ENCODE results near the gene DNAH8.

Gene DNAH8

GRCh38 chr6:38997128-38997761 is 282.1 kb downstream of the DNAH8 start:
- peak in 1 of 2 donors; percentile 12 for DNase-seq (ENCODE audit: extremely low read depth in 1 of 2, low read depth in 1 of 2)

- DNase-seq (ENCODE audit: extremely low read depth in 1 of 2, low read depth in 1 of 2), result no peak
Observed at GRCh38 chr6:39003072-39003471, 288.0 kb downstream of the DNAH8 start.

GRCh38 chr6:39003492-39003891 is 288.4 kb downstream of the DNAH8 start:
- no peak for DNase-seq (ENCODE audit: extremely low read depth in 1 of 2, low read depth in 1 of 2)

- no peak for DNase-seq (ENCODE audit: extremely low read depth in 1 of 2, low read depth in 1 of 2)
Observed at GRCh38 chr6:39004801-39005200, 289.7 kb downstream of the DNAH8 start.

- DNase-seq (ENCODE audit: extremely low read depth in 1 of 2, low read depth in 1 of 2), result no peak
Observed at GRCh38 chr6:39005774-39006173, 290.7 kb downstream of the DNAH8 start.

GRCh38 chr6:39007575-39007974 is 292.5 kb downstream of the DNAH8 start:
- DNase-seq (ENCODE audit: extremely low read depth in 1 of 2, low read depth in 1 of 2), result no peak

- DNase-seq (ENCODE audit: extremely low read depth in 1 of 2, low read depth in 1 of 2), result no peak
Observed at GRCh38 chr6:39008737-39009136, 293.6 kb downstream of the DNAH8 start.

- no peak for DNase-seq (ENCODE audit: extremely low read depth in 1 of 2, low read depth in 1 of 2)
Observed at GRCh38 chr6:39009476-39009875, 294.4 kb downstream of the DNAH8 start.

GRCh38 chr6:39016839-39017546 is 301.9 kb downstream of the DNAH8 start:
- DNase-seq (ENCODE audit: extremely low read depth in 1 of 2, low read depth in 1 of 2), result no peak

GRCh38 chr6:39017547-39017880 is 302.4 kb downstream of the DNAH8 start:
- no peak for DNase-seq (ENCODE audit: extremely low read depth in 1 of 2, low read depth in 1 of 2)

GRCh38 chr6:39018103-39018502 is 303.0 kb downstream of the DNAH8 start:
- DNase-seq (ENCODE audit: extremely low read depth in 1 of 2, low read depth in 1 of 2), result no peak

GRCh38 chr6:39020136-39020535 is 305.0 kb downstream of the DNAH8 start:
- DNase-seq (ENCODE audit: extremely low read depth in 1 of 2, low read depth in 1 of 2), result no peak

GRCh38 chr6:39021041-39021440 is 305.9 kb downstream of the DNAH8 start:
- DNase-seq (ENCODE audit: extremely low read depth in 1 of 2, low read depth in 1 of 2), result no peak

- no peak for DNase-seq (ENCODE audit: extremely low read depth in 1 of 2, low read depth in 1 of 2)
Observed at GRCh38 chr6:39021779-39022178, 306.7 kb downstream of the DNAH8 start.

- no peak for DNase-seq (ENCODE audit: extremely low read depth in 1 of 2, low read depth in 1 of 2)
Observed at GRCh38 chr6:39026175-39026574, 311.1 kb downstream of the DNAH8 start.

GRCh38 chr6:39029156-39030011 is 314.3 kb downstream of the DNAH8 start:
- DNase-seq (ENCODE audit: extremely low read depth in 1 of 2, low read depth in 1 of 2), result peak in 1 of 2 donors; percentile 25

- no peak for DNase-seq (ENCODE audit: extremely low read depth in 1 of 2, low read depth in 1 of 2)
Observed at GRCh38 chr6:39035681-39036080, 320.6 kb downstream of the DNAH8 start.

- DNase-seq (ENCODE audit: extremely low read depth in 1 of 2, low read depth in 1 of 2), result no peak
Observed at GRCh38 chr6:39037082-39037508, 322.0 kb downstream of the DNAH8 start.

GRCh38 chr6:39037707-39038106 is 322.6 kb downstream of the DNAH8 start:
- no peak for DNase-seq (ENCODE audit: extremely low read depth in 1 of 2, low read depth in 1 of 2)

- no peak for DNase-seq (ENCODE audit: extremely low read depth in 1 of 2, low read depth in 1 of 2)
Observed at GRCh38 chr6:39040080-39040673, 325.1 kb downstream of the DNAH8 start.

GRCh38 chr6:39041072-39041471 is 326.0 kb downstream of the DNAH8 start:
- DNase-seq (ENCODE audit: extremely low read depth in 1 of 2, low read depth in 1 of 2), result no peak
